ENCODE data around the gene ABL1.

The ABL1 gene

GRCh38 chr9:130936285-130937117 is 101.4 kb downstream of the ABL1 start:
- Histone ChIP-seq H3K79me2 (ENCODE audit: insufficient read depth, low read length) (no peaks in the 10 kb centered on the region), H4K20me1 (ENCODE audit: low read depth, low read length) (no peaks in the 10 kb centered on the region), H2AFZ (ENCODE audit: low read depth, low read length, severe bottlenecking) (no peak overlapping the region), H3K9ac (ENCODE audit: low read length) (no peak overlapping the region), H3K9me2 (replicated peaks; ENCODE audit: insufficient read depth, low read length) (no peaks in the 10 kb centered on the region), H3K27ac (ENCODE audit: low read depth, low read length) (no peak overlapping the region), H3K4me3 (ENCODE audit: insufficient read depth, low read length, poor library complexity, severe bottlenecking) (no peak overlapping the region), H3K4me2 (ENCODE audit: low read depth, low read length, poor library complexity, severe bottlenecking) (no peak overlapping the region), H3K27me3 (ENCODE audit: low read length) (no peaks in the 10 kb centered on the region), H3F3A (ENCODE audit: insufficient read depth) (no peaks in the 10 kb centered on the region), H3K9me3 (ENCODE audit: insufficient read depth, low read length) (no peaks in the 10 kb centered on the region), H3K36me3 (ENCODE audit: low read length) (no peaks in the 10 kb centered on the region)
- TF ChIP-seq EZH2phosphoT487 (conservative IDR thresholded peaks at IDR 0.05; ENCODE audit: low read length) (no peak), CTCF (IDR thresholded peaks at IDR 0.05; ENCODE audit: insufficient read depth, low read length, poor library complexity, severe bottlenecking) (no peak)

Measured in SU-DHL-6 (cell line).